Measurements from ENCODE around the gene EPAS1.

EPAS1 gene

DNA sequence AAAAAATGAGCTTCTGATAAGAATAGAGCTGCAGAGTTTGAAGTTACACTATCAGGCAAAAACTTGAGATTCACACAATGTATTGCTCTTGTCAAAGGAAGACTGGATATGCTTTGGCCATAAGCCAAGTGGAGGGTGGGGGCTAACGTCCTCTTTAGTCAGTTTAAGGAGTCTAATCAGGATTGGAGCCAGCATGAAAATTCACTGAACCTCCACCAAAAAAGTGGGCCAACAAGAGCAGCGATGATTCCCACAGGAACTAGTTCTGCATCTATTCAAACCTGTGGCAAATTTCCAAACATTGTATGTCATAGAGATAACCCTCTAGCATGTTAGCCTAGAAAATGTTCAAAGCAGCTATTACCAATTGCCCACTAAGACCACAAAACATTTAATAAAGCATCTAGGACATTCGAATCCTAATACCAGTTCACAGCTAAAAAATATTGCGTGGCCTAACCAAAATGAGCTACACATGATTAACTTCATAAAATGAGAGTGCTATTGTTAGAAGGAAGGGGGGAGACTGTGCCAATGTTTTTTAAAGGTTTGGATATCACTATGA lies 138.7 kb downstream of the EPAS1 start:
- Mint-ChIP-seq H3K36me3 (ENCODE audit: low read depth) (no peaks in the 10 kb centered on the region), H3K9me3 (no peaks in the 10 kb centered on the region), H3K4me3 (no peak overlapping the region), H3K27ac (no peak overlapping the region), H3K27me3 (peaks cover 9% of the 10 kb centered on the region), H3K4me1 (ENCODE audit: low read depth) (peaks cover 17% of the 10 kb centered on the region)
- intact Hi-C loops (cut with micrococcal nuclease) = no loop called here
